Sigmoid colon (tissue), 7 donors: ENCODE results near the gene KIRREL3. TPM values are rescaled to one million over a fixed set of nuclear protein-coding genes. Genes with fewer than 3 reads are reported as not detected.

ENCODE experiments used
- DNase-seq: peaks from one replicate; pipeline ENCODE4 v3.0.0-alpha.2; 2019
- H3K27ac ChIP-seq, 4 donors: fragments of 200-600 bp; sonication (generic); one replicate each; pipeline ENCODE4 v1.5.1; 2016 to 2019; ENCODE audit warnings: mild to moderate bottlenecking in 1 of 4
- H3K27me3 ChIP-seq, 3 donors: fragments of 200-600 bp; sonication (generic); one replicate each; pipeline ENCODE4 v1.5.1; 2019; ENCODE audit warnings: mild to moderate bottlenecking in 1 of 3
- H3K36me3 ChIP-seq, 4 donors: fragments of 200-600 bp; sonication (generic); one replicate each; pipeline ENCODE4 v1.5.1; 2016 to 2019
- H3K4me1 ChIP-seq, 4 donors: fragments of 200-600 bp; sonication (generic); one replicate each; pipeline ENCODE4 v1.5.1; 2017 to 2019
- H3K4me3 ChIP-seq, 4 donors: fragments of 200-600 bp; sonication (generic); one replicate each; pipeline ENCODE4 v1.5.1; 2017 to 2019; ENCODE audit warnings: mild to moderate bottlenecking in 2 of 4, moderate library complexity in 1 of 4
- H3K9me3 ChIP-seq, 4 donors: fragments of 200-600 bp in 3 of 4; sonication (generic) in 3 of 4; one replicate each; pipeline versions ENCODE4 v1.5.1 to v1.6.1; 2013 to 2019
- CTCF ChIP-seq, 4 experiments: fragments of 450-650 bp in 3 of 4; fragments of 200-600 bp in 1 of 4; IDR thresholded peaks; one replicate each; pipeline ENCODE4 v1.5.1; 2016 to 2019; ENCODE audit warnings: antibody characterized with exemption in 4 of 4, mild to moderate bottlenecking in 3 of 4, moderate library complexity in 2 of 4
- EP300 ChIP-seq, 4 donors: sonication (generic); formaldehyde crosslinking; IDR thresholded peaks; one replicate each; pipeline ENCODE4 v1.6.1; 2017; ENCODE audit warnings: antibody characterized with exemption in 4 of 4
- POLR2A ChIP-seq, 2 donors: fragments of 450-650 bp; IDR thresholded peaks; one replicate each; pipeline ENCODE4 v1.6.1; 2016; ENCODE audit warnings: antibody characterized with exemption in 2 of 2, mild to moderate bottlenecking in 2 of 2, moderate library complexity in 2 of 2
- POLR2AphosphoS5 ChIP-seq, 4 donors: sonication (generic); formaldehyde crosslinking; IDR thresholded peaks; one replicate each; pipeline ENCODE4 v1.6.1; 2017; ENCODE audit warnings: antibody characterized with exemption in 4 of 4
- WGBS, 2 donors: extraction: QIAGEN DNeasy Blood & Tissue Kit; methylation state at CpG; one replicate each; pipeline ENCODE4 v1.1.7; 2013; 5-methylcytosine and 5-hydroxymethylcytosine counted together
- intact Hi-C: fragments of 100-400 bp; cut with DNase I; formaldehyde crosslinking; loops from one replicate; pipeline ENCODE4 v1.15.1; 2023
- polyA plus RNA-seq, 3 donors: library from polyadenylated mRNA; stranded (reverse); fragments of 200-250 nt; gene quantifications; one replicate each; pipeline ENCODE4 v1.2.3, GENCODE V29; 2013
- total RNA-seq, 4 donors: library from RNA; depleted of rRNA; stranded (reverse); fragments of >200 nt; gene quantifications; one replicate each; pipeline ENCODE4 v1.1.0, GENCODE V29; 2016
- donor health status: healthy with polysubstance abuse.
- donor health status: Bipolar disorder and iron deficiency.
- donor health status: healthy.

KIRREL3 gene
- total and polyA plus RNA-seq, 7 donors: under 0.01 to 3.3 (median 1.0) TPM

- no peaks in the 10 kb centered on the region for H3K9me3 ChIP-seq
- H3K4me1 ChIP-seq: no peaks in the 10 kb centered on the region
- H3K4me3 ChIP-seq: no peak overlapping the region
- H3K27ac ChIP-seq: no peak overlapping the region
- H3K27me3 ChIP-seq: no peaks in the 10 kb centered on the region
- no peaks in the 10 kb centered on the region for H3K36me3 ChIP-seq
- intact Hi-C loops: no loop called here
- TF ChIP-seq POLR2AphosphoS5 (IDR thresholded peaks at IDR 0.05): no peak
- no peak for TF ChIP-seq POLR2A (IDR thresholded peaks at IDR 0.05)
- TF ChIP-seq EP300 (IDR thresholded peaks at IDR 0.05): no peak
- TF ChIP-seq CTCF (IDR thresholded peaks at IDR 0.05): no peak
- DNase-seq: no peak
- 51 to 74% methylated on average over 2 of the region's 2 CpGs for WGBS, 2 donors
Measured at GRCh38 chr11:126804363-126804762, 196.2 kb downstream of the KIRREL3 start.

- no peak overlapping the region for H3K4me3 ChIP-seq
- intact Hi-C loops: no loop called here
- no peaks in the 10 kb centered on the region for H3K4me1 ChIP-seq
- DNase-seq: no peak
- no peak for TF ChIP-seq CTCF (IDR thresholded peaks at IDR 0.05)
- no peak for TF ChIP-seq EP300 (IDR thresholded peaks at IDR 0.05)
- TF ChIP-seq POLR2AphosphoS5 (IDR thresholded peaks at IDR 0.05): no peak
- no peak for TF ChIP-seq POLR2A (IDR thresholded peaks at IDR 0.05)
- H3K36me3 ChIP-seq: no peaks in the 10 kb centered on the region
- 60 to 78% methylated on average over 3 of the region's 3 CpGs for WGBS, 2 donors
- H3K27me3 ChIP-seq: no peaks in the 10 kb centered on the region
- no peak overlapping the region for H3K27ac ChIP-seq
- no peaks in the 10 kb centered on the region for H3K9me3 ChIP-seq
Measured at GRCh38 chr11:126800009-126800408, 200.6 kb downstream of the KIRREL3 start.

- no peaks in the 10 kb centered on the region for H3K27me3 ChIP-seq
- H3K36me3 ChIP-seq: no peaks in the 10 kb centered on the region
- H3K4me1 ChIP-seq: no peaks in the 10 kb centered on the region
- H3K9me3 ChIP-seq: no peaks in the 10 kb centered on the region
- DNase-seq: no peak
- no peak for TF ChIP-seq EP300 (IDR thresholded peaks at IDR 0.05)
- TF ChIP-seq POLR2A (IDR thresholded peaks at IDR 0.05): no peak
- TF ChIP-seq CTCF (IDR thresholded peaks at IDR 0.05): no peak
- no peak for TF ChIP-seq POLR2AphosphoS5 (IDR thresholded peaks at IDR 0.05)
- 75 to 85% methylated on average over 5 of the region's 5 CpGs for WGBS, 2 donors
- intact Hi-C loops: no loop called here
- H3K27ac ChIP-seq: no peak overlapping the region
- H3K4me3 ChIP-seq: no peak overlapping the region
Measured at GRCh38 chr11:126797457-126798169, 203.0 kb downstream of the KIRREL3 start.

- Histone ChIP-seq H3K4me3 (no peak overlapping the region), H3K27me3 (no peaks in the 10 kb centered on the region), H3K4me1 (no peaks in the 10 kb centered on the region), H3K27ac (no peak overlapping the region), H3K36me3 (no peaks in the 10 kb centered on the region), H3K9me3 (no peaks in the 10 kb centered on the region)
- WGBS, 2 donors: 85 to 89% methylated on average over 6 of the region's 6 CpGs
- no peak for DNase-seq
- no peak for TF ChIP-seq EP300 (IDR thresholded peaks at IDR 0.05)
- no peak for TF ChIP-seq POLR2A (IDR thresholded peaks at IDR 0.05)
- TF ChIP-seq CTCF (IDR thresholded peaks at IDR 0.05): no peak
- no peak for TF ChIP-seq POLR2AphosphoS5 (IDR thresholded peaks at IDR 0.05)
- intact Hi-C loops: no loop called here
Measured at GRCh38 chr11:126793596-126793995, 207.0 kb downstream of the KIRREL3 start.

- no peak for DNase-seq
- Histone ChIP-seq H3K9me3 (no peaks in the 10 kb centered on the region), H3K4me3 (no peak overlapping the region), H3K27me3 (no peaks in the 10 kb centered on the region), H3K4me1 (no peaks in the 10 kb centered on the region), H3K36me3 (no peaks in the 10 kb centered on the region), H3K27ac (no peak overlapping the region)
- 53 to 65% methylated on average over 7 of the region's 7 CpGs for WGBS, 2 donors
- TF ChIP-seq EP300 (IDR thresholded peaks at IDR 0.05) (no peak), POLR2AphosphoS5 (IDR thresholded peaks at IDR 0.05) (no peak), CTCF (IDR thresholded peaks at IDR 0.05) (no peak), POLR2A (IDR thresholded peaks at IDR 0.05) (no peak)
- intact Hi-C loops: no loop called here
Measured at GRCh38 chr11:126791991-126792390, 208.6 kb downstream of the KIRREL3 start.
